ENCODE results near the gene KIRREL3. TPM values are rescaled to one million over a fixed set of nuclear protein-coding genes. Genes with fewer than 3 reads are reported as not detected.
A peak's percentile ranks its signal among the peaks of the same experiment; 100 is the strongest.

Gene KIRREL3
- total RNA-seq, 4 donors from 2014 or later: 0.82 to 15.7 (median 1.4) TPM; not detected in 1

DNA sequence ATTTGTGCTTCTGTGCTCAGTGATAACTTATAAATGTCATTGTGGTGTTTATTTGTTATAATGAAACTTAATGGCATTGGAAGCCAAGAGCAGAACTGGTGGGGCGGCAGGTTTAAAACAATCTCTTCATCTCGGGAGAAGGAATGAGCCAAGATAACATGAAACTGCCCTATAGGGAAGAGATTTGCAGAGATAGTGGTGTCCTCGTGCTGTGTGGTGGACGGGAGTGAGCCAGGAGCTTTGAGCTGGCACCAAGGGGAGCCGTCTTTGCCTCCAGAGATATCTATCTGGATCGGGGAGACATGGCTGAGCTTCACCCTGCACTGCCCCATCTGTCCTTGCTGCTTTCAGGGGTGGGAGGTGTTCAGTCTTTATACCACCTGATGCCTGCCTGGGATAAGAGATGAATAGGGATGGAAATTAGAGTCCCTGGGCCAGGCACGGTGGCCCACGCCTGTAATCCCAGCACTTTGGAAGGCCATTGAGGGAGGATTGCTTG, 455.5 kb downstream of the KIRREL3 start:
- in situ Hi-C loops (cut with MboI; ENCODE audit: low pct_ligation_motif_present in 1 of 4, low pct_unique_long_range_greater_than_20kb in 1 of 4, low sequenced_read_pairs in 3 of 4): no loop called here
- H3K27ac ChIP-seq: no peak overlapping the region

DNA sequence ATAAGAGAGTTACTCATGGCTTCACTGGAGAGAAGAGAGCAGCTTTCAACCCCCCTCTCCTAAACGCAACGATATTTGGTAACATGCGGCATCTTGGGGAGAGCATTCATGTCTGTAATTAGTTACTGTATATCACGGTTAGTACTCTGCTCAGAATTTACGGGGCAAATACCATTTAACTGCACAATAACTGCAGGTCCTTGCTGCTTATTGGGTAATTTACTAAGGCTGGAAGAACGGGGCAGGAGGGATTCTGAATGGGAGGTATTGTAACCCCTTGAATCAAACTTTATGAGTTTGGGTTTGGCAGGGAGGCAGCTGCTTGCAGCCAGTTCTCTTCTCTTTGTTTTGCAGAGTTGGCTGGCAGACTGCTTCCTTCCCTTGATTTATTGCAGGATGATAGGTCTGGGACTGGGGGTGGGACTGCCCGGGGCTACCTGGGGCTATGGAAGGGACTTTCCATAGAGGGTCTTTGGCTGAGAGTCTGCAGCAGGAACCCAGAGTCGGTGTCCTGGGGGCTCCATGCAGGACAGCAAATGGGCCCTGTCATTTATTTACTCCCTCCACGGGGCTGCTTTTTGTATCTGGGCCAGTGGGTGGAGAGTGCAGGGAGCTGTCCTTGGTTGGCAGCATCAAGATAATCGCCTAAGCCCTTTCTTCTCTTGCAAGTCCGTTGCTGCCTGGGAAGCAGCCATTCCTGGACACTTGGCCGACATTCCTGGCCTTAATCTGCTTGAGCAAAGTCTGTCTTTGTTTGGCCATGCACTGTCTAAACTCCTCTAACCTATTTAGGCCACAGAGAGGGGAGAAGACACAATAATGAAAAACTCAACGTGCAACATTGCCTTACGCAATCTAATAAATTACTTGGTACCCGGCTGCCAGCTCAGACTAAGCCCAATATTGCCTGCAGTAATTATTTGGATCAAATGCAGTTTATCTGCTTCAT, 456.2 kb downstream of the KIRREL3 start:
- Histone ChIP-seq H3K36me3 (no peaks in the 10 kb centered on the region), H3K9me3 (no peaks in the 10 kb centered on the region), H3K4me3 (no peak overlapping the region), H3K4me1 (peaks cover 3 to 13% (median 7%) of the 10 kb centered on the region in 4 donors), H3K27ac (no peak overlapping the region), H3K27me3 (peaks cover 24% of the 10 kb centered on the region)
- peak; percentile 9 for DNase-seq
- intact Hi-C loops (cut with DNase I; ENCODE audit: low total_unique reads) (no loop called here), in situ Hi-C loops (cut with MboI; ENCODE audit: low pct_ligation_motif_present in 1 of 4, low pct_unique_long_range_greater_than_20kb in 1 of 4, low sequenced_read_pairs in 3 of 4) (no loop called here)
- TF ChIP-seq EP300 (IDR thresholded peaks at IDR 0.05; ENCODE audit: low read depth) (no peak), POLR2AphosphoS5 (IDR thresholded peaks at IDR 0.05) (no peak), POLR2A (IDR thresholded peaks at IDR 0.05) (no peak)
- TF ChIP-seq, protein P1, sequence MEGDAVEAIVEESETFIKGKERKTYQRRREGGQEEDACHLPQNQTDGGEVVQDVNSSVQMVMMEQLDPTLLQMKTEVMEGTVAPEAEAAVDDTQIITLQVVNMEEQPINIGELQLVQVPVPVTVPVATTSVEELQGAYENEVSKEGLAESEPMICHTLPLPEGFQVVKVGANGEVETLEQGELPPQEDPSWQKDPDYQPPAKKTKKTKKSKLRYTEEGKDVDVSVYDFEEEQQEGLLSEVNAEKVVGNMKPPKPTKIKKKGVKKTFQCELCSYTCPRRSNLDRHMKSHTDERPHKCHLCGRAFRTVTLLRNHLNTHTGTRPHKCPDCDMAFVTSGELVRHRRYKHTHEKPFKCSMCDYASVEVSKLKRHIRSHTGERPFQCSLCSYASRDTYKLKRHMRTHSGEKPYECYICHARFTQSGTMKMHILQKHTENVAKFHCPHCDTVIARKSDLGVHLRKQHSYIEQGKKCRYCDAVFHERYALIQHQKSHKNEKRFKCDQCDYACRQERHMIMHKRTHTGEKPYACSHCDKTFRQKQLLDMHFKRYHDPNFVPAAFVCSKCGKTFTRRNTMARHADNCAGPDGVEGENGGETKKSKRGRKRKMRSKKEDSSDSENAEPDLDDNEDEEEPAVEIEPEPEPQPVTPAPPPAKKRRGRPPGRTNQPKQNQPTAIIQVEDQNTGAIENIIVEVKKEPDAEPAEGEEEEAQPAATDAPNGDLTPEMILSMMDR (IDR thresholded peaks at IDR 0.05): no peak
- 13% methylated on average over 15 of the region's 15 CpGs; no CpG with 5 or more reads in 1 of the 2 donors for WGBS, 2 donors (ENCODE audit: low coverage in 1 of 2)

More for the DNA sequence above, 455.5 kb downstream of the KIRREL3 start:
- no peaks in the 10 kb centered on the region for H3K36me3 ChIP-seq
- no peaks in the 10 kb centered on the region for H3K9me3 ChIP-seq
- TF ChIP-seq, protein P1 (IDR thresholded peaks at IDR 0.05): no peak
- TF ChIP-seq POLR2A (IDR thresholded peaks at IDR 0.05) (no peak), POLR2AphosphoS5 (IDR thresholded peaks at IDR 0.05) (no peak), EP300 (IDR thresholded peaks at IDR 0.05; ENCODE audit: low read depth) (no peak)
- no peak overlapping the region for H3K4me3 ChIP-seq
- intact Hi-C loops (cut with DNase I; ENCODE audit: low total_unique reads): no loop called here
- DNase-seq: no peak
- WGBS, 2 donors (ENCODE audit: low coverage in 1 of 2): 53 to 58% methylated on average over 5 to 8 of the region's 8 CpGs
- peaks cover 24% of the 10 kb centered on the region for H3K27me3 ChIP-seq
- H3K4me1 ChIP-seq: peaks cover 3 to 13% (median 7%) of the 10 kb centered on the region in 4 donors

DNA sequence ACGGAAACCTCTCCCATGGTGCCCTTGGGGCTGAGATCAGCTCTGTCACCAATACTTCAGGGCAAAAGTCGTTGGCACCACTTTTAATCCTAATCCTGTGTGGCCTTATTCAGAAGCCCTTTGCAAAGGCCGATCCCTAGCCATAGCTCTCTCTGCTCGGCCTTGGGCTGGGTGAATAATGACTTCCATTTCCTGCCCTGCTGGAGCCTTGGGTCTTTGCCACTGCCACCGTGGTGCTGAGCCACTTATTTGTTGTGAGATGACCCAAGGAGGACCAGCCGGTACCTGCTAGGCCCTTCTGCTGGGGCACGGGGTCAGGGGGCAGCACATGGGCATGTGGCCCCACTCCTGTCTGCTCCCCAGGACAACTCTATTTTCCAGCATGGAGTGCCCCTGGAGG, 456.9 kb downstream of the KIRREL3 start:
- Histone ChIP-seq H3K27me3 (peaks cover 24% of the 10 kb centered on the region), H3K27ac (no peak overlapping the region), H3K36me3 (no peaks in the 10 kb centered on the region), H3K9me3 (no peaks in the 10 kb centered on the region), H3K4me1 (peaks cover 3 to 13% (median 7%) of the 10 kb centered on the region in 4 donors), H3K4me3 (no peak overlapping the region)
- DNase-seq: no peak
- 11% methylated on average over 7 of the region's 7 CpGs; no CpG with 5 or more reads in 1 of the 2 donors for WGBS, 2 donors (ENCODE audit: low coverage in 1 of 2)
- TF ChIP-seq POLR2A (IDR thresholded peaks at IDR 0.05): no peak
- TF ChIP-seq, protein P1 (IDR thresholded peaks at IDR 0.05): no peak
- TF ChIP-seq POLR2AphosphoS5 (IDR thresholded peaks at IDR 0.05): no peak
- TF ChIP-seq EP300 (IDR thresholded peaks at IDR 0.05; ENCODE audit: low read depth): no peak
- in situ Hi-C loops (cut with MboI; ENCODE audit: low pct_ligation_motif_present in 1 of 4, low pct_unique_long_range_greater_than_20kb in 1 of 4, low sequenced_read_pairs in 3 of 4): no loop called here
- intact Hi-C loops (cut with DNase I; ENCODE audit: low total_unique reads): no loop called here

DNA sequence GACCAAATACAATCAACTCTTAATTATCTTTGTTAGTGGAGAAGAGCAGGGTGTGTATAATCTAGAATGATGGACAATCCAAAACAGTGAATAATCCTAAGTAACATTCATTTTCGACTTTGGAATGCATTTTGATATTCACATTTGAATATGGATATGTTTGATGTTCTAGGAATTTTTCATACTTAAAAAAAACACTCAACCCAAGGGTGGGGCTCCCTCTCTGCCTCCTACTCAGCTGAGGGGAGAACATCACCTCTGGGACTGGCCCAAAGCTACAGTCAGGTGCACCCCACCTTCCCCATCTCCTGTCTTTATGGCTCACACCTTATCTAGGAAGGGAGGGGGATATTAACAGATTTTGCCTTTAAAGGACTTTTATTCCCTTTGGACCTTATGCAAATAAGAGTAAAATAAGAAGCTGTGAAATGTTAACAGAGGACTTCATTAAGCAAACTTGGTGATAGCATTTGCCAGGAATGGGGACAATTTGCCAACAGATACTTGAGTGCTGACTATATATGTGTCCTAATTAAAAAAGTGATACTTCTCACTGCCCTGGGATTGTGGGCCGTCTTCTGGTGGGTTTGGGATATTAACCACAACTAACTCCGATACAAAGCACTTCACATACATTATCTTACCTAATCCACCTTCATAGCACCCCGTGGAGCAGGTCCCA, 458.1 kb downstream of the KIRREL3 start:
- Histone ChIP-seq H3K9me3 (no peaks in the 10 kb centered on the region), H3K27me3 (peaks cover 24% of the 10 kb centered on the region), H3K4me3 (no peak overlapping the region), H3K27ac (no peak overlapping the region), H3K36me3 (no peaks in the 10 kb centered on the region), H3K4me1 (peaks cover 3 to 13% (median 7%) of the 10 kb centered on the region in 4 donors)
- in situ Hi-C loops (cut with MboI; ENCODE audit: low pct_ligation_motif_present in 1 of 4, low pct_unique_long_range_greater_than_20kb in 1 of 4, low sequenced_read_pairs in 3 of 4) (no loop called here), intact Hi-C loops (cut with DNase I; ENCODE audit: low total_unique reads) (no loop called here)
- 63 to 72% methylated on average over 4 of the region's 4 CpGs for WGBS, 2 donors (ENCODE audit: low coverage in 1 of 2)
- no peak for DNase-seq
- TF ChIP-seq, protein P1 (IDR thresholded peaks at IDR 0.05): no peak
- TF ChIP-seq POLR2A (IDR thresholded peaks at IDR 0.05) (no peak), EP300 (IDR thresholded peaks at IDR 0.05; ENCODE audit: low read depth) (no peak), POLR2AphosphoS5 (IDR thresholded peaks at IDR 0.05) (no peak)
